HG02840 (cell line): ENCODE measurements around the gene IL4.
A peak's percentile ranks its signal among the peaks of the same experiment; 100 is the strongest.
"Not testable (repeated sequence)": the region's sequence is repeated elsewhere in the genome, so short reads cannot be mapped to it uniquely, and the experiment has no call there.

Source experiments
- ATAC-seq: cut with Tn5 transposase; IDR thresholded peaks from one replicate; pipeline ENCODE4 v1.9.1; 2021; ENCODE audit warnings: mild to moderate bottlenecking, moderate library complexity, moderate number of reproducible peaks; ENCODE audit not compliant: unreplicated experiment, low FRiP score

The IL4 gene

GRCh38 chr5:132688536-132689339 lies 14.9 kb downstream of the IL4 start:
- peak; percentile 55 for ATAC-seq

- ATAC-seq: no peak
Measured at GRCh38 chr5:132689513-132689912, 15.7 kb downstream of the IL4 start.

GRCh38 chr5:132690156-132690555 lies 16.4 kb downstream of the IL4 start:
- ATAC-seq: no peak

GRCh38 chr5:132691755-132692631 lies 18.2 kb downstream of the IL4 start:
- not testable (repeated sequence) for ATAC-seq

- ATAC-seq: no peak
Measured at GRCh38 chr5:132692632-132692967, 18.8 kb downstream of the IL4 start.

GRCh38 chr5:132695956-132696355 lies 22.2 kb downstream of the IL4 start:
- no peak for ATAC-seq

GRCh38 chr5:132704875-132705274 lies 31.1 kb downstream of the IL4 start:
- ATAC-seq: no peak

- no peak for ATAC-seq
Measured at GRCh38 chr5:132708645-132709044, 34.9 kb downstream of the IL4 start.

- no peak for ATAC-seq
Measured at GRCh38 chr5:132714456-132715307, 40.9 kb downstream of the IL4 start.

- no peak for ATAC-seq
Measured at GRCh38 chr5:132718544-132719312, 44.9 kb downstream of the IL4 start.

GRCh38 chr5:132725745-132726144 lies 52.0 kb downstream of the IL4 start:
- no peak for ATAC-seq

- no peak for ATAC-seq
Measured at GRCh38 chr5:132729896-132730295, 56.1 kb downstream of the IL4 start.
